GM06990 (cell line): ENCODE measurements around the gene ACOT2.
"Not testable (repeated sequence)": the region's sequence is repeated elsewhere in the genome, so short reads cannot be mapped to it uniquely, and the experiment has no call there.

Experiments
- DNase-seq: peaks from one replicate; pipeline ENCODE4 v3.0.0-alpha.2; 2011; ENCODE audit not compliant: insufficient read length; ENCODE audit errors: extremely low read depth
- H3K27me3 ChIP-seq: replicated peaks from 2 replicates; pipeline ENCODE4 v1.6.0; 2011; ENCODE audit warnings: low read length; ENCODE audit not compliant: control insufficient read depth, insufficient read depth
- H3K36me3 ChIP-seq: 2 replicates; pipeline ENCODE4 v1.5.1; 2011; ENCODE audit warnings: low read length; ENCODE audit not compliant: control insufficient read depth, insufficient read depth
- H3K4me3 ChIP-seq: replicated peaks from 2 replicates; pipeline ENCODE4 v1.5.1; 2011; ENCODE audit warnings: low read depth, mild to moderate bottlenecking, control low read depth, low read length
- CTCF ChIP-seq: IDR thresholded peaks from 2 replicates; pipeline ENCODE4 v1.5.1; 2011; ENCODE audit warnings: low read length, control low read depth, mild to moderate bottlenecking, inconsistent platforms; ENCODE audit not compliant: insufficient read depth, poor library complexity, severe bottlenecking

ACOT2 gene

GRCh38 chr14:73545353-73545752 is 23.7 kb upstream of the ACOT2 start:
- H3K4me3 ChIP-seq, H3K27me3 ChIP-seq, H3K36me3 ChIP-seq, DNase-seq: not testable (repeated sequence)

- not testable (repeated sequence) for DNase-seq, H3K27me3 ChIP-seq, H3K4me3 ChIP-seq, H3K36me3 ChIP-seq
These were observed 19.9 kb upstream of the ACOT2 start for GRCh38 chr14:73549097-73549496.

GRCh38 chr14:73549889-73550524 is 19.0 kb upstream of the ACOT2 start:
- DNase-seq, H3K4me3 ChIP-seq: not testable (repeated sequence)

GRCh38 chr14:73553845-73554244 is 15.2 kb upstream of the ACOT2 start:
- Histone ChIP-seq H3K36me3 (no peaks in the 10 kb centered on the region), H3K4me3 (no peak overlapping the region), H3K27me3 (no peaks in the 10 kb centered on the region)
- no peak for TF ChIP-seq CTCF
- no peak for DNase-seq

More at GRCh38 chr14:73549889-73550524, 19.0 kb upstream of the ACOT2 start:
- not testable (repeated sequence) for H3K27me3 ChIP-seq, H3K36me3 ChIP-seq

- H3K36me3 ChIP-seq, H3K27me3 ChIP-seq, DNase-seq, H3K4me3 ChIP-seq: not testable (repeated sequence)
These were observed 11.8 kb upstream of the ACOT2 start for GRCh38 chr14:73557201-73557600.

- H3K4me3 ChIP-seq, DNase-seq, H3K36me3 ChIP-seq, H3K27me3 ChIP-seq: not testable (repeated sequence)
These were observed 10.8 kb upstream of the ACOT2 start for GRCh38 chr14:73558238-73558637.

- not testable (repeated sequence) for DNase-seq, H3K4me3 ChIP-seq, H3K27me3 ChIP-seq, H3K36me3 ChIP-seq
These were observed 6.8 kb upstream of the ACOT2 start for GRCh38 chr14:73562256-73562655.

GRCh38 chr14:73562696-73563095 is 6.3 kb upstream of the ACOT2 start:
- DNase-seq = not testable (repeated sequence)

GRCh38 chr14:73566431-73566830 is 2.6 kb upstream of the ACOT2 start:
- not testable (repeated sequence) for H3K36me3 ChIP-seq, H3K27me3 ChIP-seq, DNase-seq, H3K4me3 ChIP-seq

More at GRCh38 chr14:73562696-73563095, 6.3 kb upstream of the ACOT2 start:
- H3K36me3 ChIP-seq, H3K4me3 ChIP-seq, H3K27me3 ChIP-seq: not testable (repeated sequence)

- not testable (repeated sequence) for H3K4me3 ChIP-seq, DNase-seq, H3K36me3 ChIP-seq, H3K27me3 ChIP-seq
These were observed 2.1 kb upstream of the ACOT2 start for GRCh38 chr14:73566935-73567334.
